ENCODE results near the gene FBN1. TPM values are rescaled to one million over a fixed set of nuclear protein-coding genes. Genes with fewer than 3 reads are reported as not detected.

Gene FBN1
- total RNA-seq, 2 donors from 2014 or later: 12.1 to 81.9 TPM

GRCh38 chr15:48427960-48428547 is 217.5 kb downstream of the FBN1 start:
- no peaks in the 10 kb centered on the region for H3K36me3 ChIP-seq
- H3K4me1 ChIP-seq (replicated peaks): no peaks in the 10 kb centered on the region
- intact Hi-C loops (cut with DNase I): no loop called here
- DNase-seq (ENCODE audit: low spot score): no peak
- no peaks in the 10 kb centered on the region for H3K27me3 ChIP-seq (replicated peaks; ENCODE audit: insufficient read depth)
- H3K9me3 ChIP-seq: no peaks in the 10 kb centered on the region
- TF ChIP-seq POLR2A (IDR thresholded peaks at IDR 0.05) (no peak), CTCF (IDR thresholded peaks at IDR 0.05) (no peak), POLR2AphosphoS5 (IDR thresholded peaks at IDR 0.05) (no peak)
- 79% methylated on average over 8 of the region's 8 CpGs for WGBS
- no peak overlapping the region for H3K27ac ChIP-seq
- no peak overlapping the region for H3K4me3 ChIP-seq

- Histone ChIP-seq H3K9me3 (no peaks in the 10 kb centered on the region), H3K27me3 (replicated peaks; ENCODE audit: insufficient read depth) (no peaks in the 10 kb centered on the region), H3K4me1 (replicated peaks) (no peaks in the 10 kb centered on the region), H3K36me3 (no peaks in the 10 kb centered on the region), H3K27ac (no peak overlapping the region), H3K4me3 (no peak overlapping the region)
- WGBS: 94% methylated on average over 6 of the region's 6 CpGs
- intact Hi-C loops (cut with DNase I): no loop called here
- TF ChIP-seq CTCF (IDR thresholded peaks at IDR 0.05) (no peak), POLR2AphosphoS5 (IDR thresholded peaks at IDR 0.05) (no peak)
- no peak for DNase-seq (ENCODE audit: low spot score)
Observed at GRCh38 chr15:48427479-48427878, 218.0 kb downstream of the FBN1 start.

- Histone ChIP-seq H3K36me3 (no peaks in the 10 kb centered on the region), H3K9me3 (no peaks in the 10 kb centered on the region), H3K27me3 (replicated peaks; ENCODE audit: insufficient read depth) (no peaks in the 10 kb centered on the region), H3K4me1 (replicated peaks) (no peaks in the 10 kb centered on the region), H3K4me3 (no peak overlapping the region), H3K27ac (no peak overlapping the region)
- intact Hi-C loops (cut with DNase I): no loop called here
- TF ChIP-seq POLR2AphosphoS5 (IDR thresholded peaks at IDR 0.05) (no peak), POLR2A (IDR thresholded peaks at IDR 0.05) (no peak), CTCF (IDR thresholded peaks at IDR 0.05) (no peak)
- DNase-seq (ENCODE audit: low spot score): no peak
- 89% methylated on average over 2 of the region's 2 CpGs for WGBS
Observed at GRCh38 chr15:48426941-48427340, 218.6 kb downstream of the FBN1 start.

DNA sequence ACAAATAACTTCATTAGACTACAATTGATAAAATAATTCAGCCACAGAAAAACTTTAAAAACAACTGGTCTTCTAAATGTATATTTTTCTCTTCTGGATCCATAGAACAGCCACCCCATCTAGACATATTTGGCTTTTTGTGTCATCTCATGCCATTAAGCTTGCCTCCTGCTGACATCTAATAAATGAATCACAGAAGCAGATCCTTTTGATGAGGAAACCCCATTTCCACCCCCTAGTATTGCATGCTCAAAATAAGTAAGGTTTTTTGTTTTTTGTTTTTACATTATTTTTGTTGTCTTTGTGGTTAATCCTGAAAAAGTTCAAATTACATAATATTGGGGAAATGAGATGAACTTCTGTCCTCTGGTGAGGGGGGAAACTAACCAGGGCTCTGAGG is 219.5 kb downstream of the FBN1 start:
- no peaks in the 10 kb centered on the region for H3K4me1 ChIP-seq (replicated peaks)
- intact Hi-C loops (cut with DNase I): no loop called here
- H3K27me3 ChIP-seq (replicated peaks; ENCODE audit: insufficient read depth): no peaks in the 10 kb centered on the region
- TF ChIP-seq CTCF (IDR thresholded peaks at IDR 0.05): no peak
- no peak for TF ChIP-seq POLR2AphosphoS5 (IDR thresholded peaks at IDR 0.05)
- TF ChIP-seq POLR2A (IDR thresholded peaks at IDR 0.05): no peak
- H3K4me3 ChIP-seq: no peak overlapping the region
- no peaks in the 10 kb centered on the region for H3K36me3 ChIP-seq
- no peak overlapping the region for H3K27ac ChIP-seq
- DNase-seq (ENCODE audit: low spot score): no peak
- H3K9me3 ChIP-seq: no peaks in the 10 kb centered on the region

DNA sequence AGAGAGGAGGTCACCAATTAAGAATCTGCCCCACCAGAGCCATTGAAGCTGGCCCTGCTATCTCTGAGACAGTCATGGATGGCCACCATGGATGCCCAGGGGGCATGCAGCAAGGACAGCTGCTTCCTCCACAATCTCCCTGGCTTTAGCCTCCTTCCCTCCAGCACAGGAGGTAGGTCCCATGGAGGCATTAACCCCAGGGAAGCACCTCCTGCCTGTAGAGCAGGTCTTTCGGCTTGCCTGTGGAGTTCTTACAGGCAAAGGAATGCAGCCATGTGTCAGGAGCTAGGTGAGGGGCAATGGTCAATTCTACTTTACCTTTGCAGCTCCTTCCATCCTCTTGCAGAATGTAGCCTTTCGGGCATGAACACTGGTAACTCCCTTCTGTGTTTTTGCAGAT is 220.5 kb downstream of the FBN1 start:
- H3K36me3 ChIP-seq: peaks cover 0 to 8% of the 10 kb centered on the region in 2 donors
- DNase-seq (ENCODE audit: low spot score): no peak
- H3K27me3 ChIP-seq (replicated peaks; ENCODE audit: insufficient read depth): no peaks in the 10 kb centered on the region
- H3K4me1 ChIP-seq (replicated peaks): no peaks in the 10 kb centered on the region
- no peak overlapping the region for H3K4me3 ChIP-seq
- no peaks in the 10 kb centered on the region for H3K9me3 ChIP-seq
- intact Hi-C loops (cut with DNase I): no loop called here
- H3K27ac ChIP-seq: no peak overlapping the region
- WGBS: 93% methylated on average over 2 of the region's 2 CpGs
- no peak for TF ChIP-seq POLR2AphosphoS5 (IDR thresholded peaks at IDR 0.05)
- TF ChIP-seq CTCF (IDR thresholded peaks at IDR 0.05): no peak
- TF ChIP-seq POLR2A (IDR thresholded peaks at IDR 0.05): no peak
